ENCODE results near the gene PIK3C3. TPM values are rescaled to one million over a fixed set of nuclear protein-coding genes. Genes with fewer than 3 reads are reported as not detected.

PIK3C3 gene
- total RNA-seq, 6 experiments from 2014 or later, result 15.2 to 27.2 (median 19.6) TPM

GRCh38 chr18:42087235-42087634 lies 132.2 kb downstream of the PIK3C3 start:
- ATAC-seq, result no peak
- H3K27ac ChIP-seq, result no peak overlapping the region
- H3K27me3 ChIP-seq, result no peaks in the 10 kb centered on the region
- TF ChIP-seq CTCF (IDR thresholded peaks at IDR 0.05) (no peak), POLR2A (IDR thresholded peaks at IDR 0.05) (no peak)
- H3K4me3 ChIP-seq, result no peak overlapping the region
- H3K36me3 ChIP-seq, result no peaks in the 10 kb centered on the region
- DNase-seq, result no peak
- no peaks in the 10 kb centered on the region for H3K4me1 ChIP-seq
- H3K9me3 ChIP-seq, result no peaks in the 10 kb centered on the region
- intact Hi-C loops (cut with DNase I), result no loop called here
- WGBS (ENCODE audit: insufficient coverage, low coverage, low lambda C conversion rate, missing lambda C conversion rate), result 82% methylated on average over 2 of the region's 7 CpGs

- WGBS (ENCODE audit: insufficient coverage, low coverage, low lambda C conversion rate, missing lambda C conversion rate), result 98% methylated on average over 3 of the region's 4 CpGs
- Histone ChIP-seq H3K4me3 (no peak overlapping the region), H3K4me1 (no peaks in the 10 kb centered on the region), H3K27me3 (no peaks in the 10 kb centered on the region), H3K36me3 (no peaks in the 10 kb centered on the region), H3K27ac (no peak overlapping the region), H3K9me3 (no peaks in the 10 kb centered on the region)
- intact Hi-C loops (cut with DNase I), result no loop called here
- peak in 2 of 4 donors; percentile 6 to 14 for ATAC-seq
- TF ChIP-seq POLR2A (IDR thresholded peaks at IDR 0.05), result no peak
- no peak for TF ChIP-seq CTCF (IDR thresholded peaks at IDR 0.05)
- DNase-seq, result no peak
These were observed 132.8 kb downstream of the PIK3C3 start for GRCh38 chr18:42087876-42088275.

- no peaks in the 10 kb centered on the region for H3K4me1 ChIP-seq
- ATAC-seq (peak in 1 of 4 donors; percentile 38), DNase-seq (no peak)
- no peaks in the 10 kb centered on the region for H3K27me3 ChIP-seq
- intact Hi-C loops (cut with DNase I), result no loop called here
- H3K4me3 ChIP-seq, result no peak overlapping the region
- H3K9me3 ChIP-seq, result no peaks in the 10 kb centered on the region
- 28% methylated on average over 1 of the region's 1 CpG for whole genome bisulfite sequencing (ENCODE audit: insufficient coverage, low coverage, low lambda C conversion rate, missing lambda C conversion rate)
- no peaks in the 10 kb centered on the region for H3K36me3 ChIP-seq
- H3K27ac ChIP-seq, result no peak overlapping the region
- no peak for TF ChIP-seq POLR2A (IDR thresholded peaks at IDR 0.05)
- no peak for TF ChIP-seq CTCF (IDR thresholded peaks at IDR 0.05)
These were observed 137.8 kb downstream of the PIK3C3 start for GRCh38 chr18:42092848-42093247.

GRCh38 chr18:42094875-42095274 lies 139.8 kb downstream of the PIK3C3 start:
- Histone ChIP-seq H3K36me3 (no peaks in the 10 kb centered on the region), H3K4me1 (no peaks in the 10 kb centered on the region), H3K9me3 (no peaks in the 10 kb centered on the region), H3K27ac (no peak overlapping the region), H3K4me3 (no peak overlapping the region), H3K27me3 (no peaks in the 10 kb centered on the region)
- intact Hi-C loops (cut with DNase I), result no loop called here
- no peak for ATAC-seq
- no peak for DNase-seq
- TF ChIP-seq CTCF (IDR thresholded peaks at IDR 0.05), result no peak
- no peak for TF ChIP-seq POLR2A (IDR thresholded peaks at IDR 0.05)

- no peaks in the 10 kb centered on the region for H3K36me3 ChIP-seq
- no peak overlapping the region for H3K4me3 ChIP-seq
- H3K4me1 ChIP-seq, result no peaks in the 10 kb centered on the region
- H3K27me3 ChIP-seq, result no peaks in the 10 kb centered on the region
- intact Hi-C loops (cut with DNase I), result no loop called here
- no peak for ATAC-seq
- H3K9me3 ChIP-seq, result no peaks in the 10 kb centered on the region
- no peak for DNase-seq
- TF ChIP-seq CTCF (IDR thresholded peaks at IDR 0.05), result no peak
- no peak for TF ChIP-seq POLR2A (IDR thresholded peaks at IDR 0.05)
- no peak overlapping the region for H3K27ac ChIP-seq
These were observed 140.8 kb downstream of the PIK3C3 start for GRCh38 chr18:42095732-42096377.

Measured in right lobe of liver (tissue), 6 donors.